ENCODE data around the gene E4F1.
A peak's percentile ranks its signal among the peaks of the same experiment; 100 is the strongest.

E4F1 gene

DNA sequence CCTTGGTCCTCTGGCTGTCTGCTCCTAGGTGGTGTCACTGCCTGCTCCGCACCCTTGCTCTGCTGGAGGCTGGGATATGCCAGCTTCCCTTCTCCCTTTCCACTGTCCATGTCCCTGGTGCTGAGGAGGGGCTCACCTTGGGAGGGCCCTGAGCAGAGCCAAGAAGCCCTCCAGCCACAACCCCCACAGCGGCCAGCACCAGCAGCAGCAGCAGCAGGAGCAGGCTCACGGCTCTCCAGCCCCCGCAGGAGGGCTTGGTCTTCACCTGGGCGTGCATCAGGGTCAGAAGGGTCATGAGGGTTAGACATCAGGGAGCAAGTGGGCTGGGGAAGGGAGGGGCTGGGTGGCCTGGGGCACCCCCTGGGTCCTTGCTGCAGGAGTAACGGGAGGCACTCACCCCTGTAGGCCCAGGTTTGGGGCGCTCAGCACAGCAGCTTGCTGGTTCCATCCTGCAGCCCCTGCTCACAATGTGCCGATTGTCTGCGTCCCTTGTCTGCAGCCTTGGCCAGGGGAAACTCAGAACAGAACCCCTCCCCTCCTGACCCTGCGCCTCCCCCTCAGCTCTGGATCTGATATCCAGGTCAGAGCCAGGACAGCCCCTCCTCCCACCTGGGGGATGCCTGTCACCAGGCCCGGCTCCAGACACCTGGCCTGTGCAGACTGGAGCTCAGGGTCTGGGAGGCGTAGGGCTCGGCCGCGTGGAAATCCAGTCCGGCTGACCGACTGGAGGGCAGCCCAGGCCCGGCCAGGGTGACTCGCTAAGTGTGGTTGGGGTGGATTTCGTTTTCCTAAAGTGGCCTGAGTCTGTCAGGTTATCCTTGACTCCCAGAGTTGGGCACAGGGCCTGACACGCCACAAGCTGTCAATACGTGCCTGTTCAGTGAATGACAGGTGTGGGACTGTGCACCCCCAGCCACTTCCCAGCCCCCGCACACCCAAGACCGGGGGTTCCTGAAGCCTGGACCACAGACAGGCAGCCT, 12.7 kb upstream of the E4F1 start, which contains the start of gene BRICD5:
Gene BRICD5 (minus strand): TSS at position 478 of the 980 bp plus-strand sequence. CDS start 30 bp downstream, at position 448.
- TF ChIP-seq, protein P1, sequence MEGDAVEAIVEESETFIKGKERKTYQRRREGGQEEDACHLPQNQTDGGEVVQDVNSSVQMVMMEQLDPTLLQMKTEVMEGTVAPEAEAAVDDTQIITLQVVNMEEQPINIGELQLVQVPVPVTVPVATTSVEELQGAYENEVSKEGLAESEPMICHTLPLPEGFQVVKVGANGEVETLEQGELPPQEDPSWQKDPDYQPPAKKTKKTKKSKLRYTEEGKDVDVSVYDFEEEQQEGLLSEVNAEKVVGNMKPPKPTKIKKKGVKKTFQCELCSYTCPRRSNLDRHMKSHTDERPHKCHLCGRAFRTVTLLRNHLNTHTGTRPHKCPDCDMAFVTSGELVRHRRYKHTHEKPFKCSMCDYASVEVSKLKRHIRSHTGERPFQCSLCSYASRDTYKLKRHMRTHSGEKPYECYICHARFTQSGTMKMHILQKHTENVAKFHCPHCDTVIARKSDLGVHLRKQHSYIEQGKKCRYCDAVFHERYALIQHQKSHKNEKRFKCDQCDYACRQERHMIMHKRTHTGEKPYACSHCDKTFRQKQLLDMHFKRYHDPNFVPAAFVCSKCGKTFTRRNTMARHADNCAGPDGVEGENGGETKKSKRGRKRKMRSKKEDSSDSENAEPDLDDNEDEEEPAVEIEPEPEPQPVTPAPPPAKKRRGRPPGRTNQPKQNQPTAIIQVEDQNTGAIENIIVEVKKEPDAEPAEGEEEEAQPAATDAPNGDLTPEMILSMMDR (IDR thresholded peaks at IDR 0.05; ENCODE audit: insufficient read depth, low read depth, low read length, missing control alignments), result no peak
- H3K4me3 ChIP-seq (ENCODE audit: low read depth, low read length), result no peak within 1 kb of the TSS
- DNase-seq (ENCODE audit: low read depth), result no peak

DNA sequence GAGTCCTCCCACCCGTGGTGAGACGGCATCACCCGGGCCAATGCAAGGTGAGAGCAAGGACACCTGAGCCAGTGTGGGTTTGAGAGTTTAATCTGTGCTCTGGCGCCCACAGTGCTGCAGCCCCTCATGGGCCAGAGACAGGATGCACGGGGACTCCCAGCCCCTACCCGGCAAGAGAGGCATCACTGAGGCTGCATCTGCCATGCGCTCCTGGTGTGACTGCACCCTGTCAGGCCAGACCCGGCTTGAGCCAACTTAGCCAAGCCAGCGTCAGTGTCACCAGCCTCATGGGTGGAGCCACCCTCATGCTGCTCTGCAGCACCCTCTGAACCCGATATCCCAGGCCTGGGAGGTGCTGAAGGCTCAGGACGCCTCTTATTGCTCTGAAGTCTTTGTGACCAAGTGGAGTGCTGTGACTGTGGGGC, 11.5 kb upstream of the E4F1 start:
- TF ChIP-seq, protein P1 (IDR thresholded peaks at IDR 0.05; ENCODE audit: insufficient read depth, low read depth, low read length, missing control alignments), result no peak
- H3K4me3 ChIP-seq (ENCODE audit: low read depth, low read length), result no peak overlapping the region
- no peak for DNase-seq (ENCODE audit: low read depth)

DNA sequence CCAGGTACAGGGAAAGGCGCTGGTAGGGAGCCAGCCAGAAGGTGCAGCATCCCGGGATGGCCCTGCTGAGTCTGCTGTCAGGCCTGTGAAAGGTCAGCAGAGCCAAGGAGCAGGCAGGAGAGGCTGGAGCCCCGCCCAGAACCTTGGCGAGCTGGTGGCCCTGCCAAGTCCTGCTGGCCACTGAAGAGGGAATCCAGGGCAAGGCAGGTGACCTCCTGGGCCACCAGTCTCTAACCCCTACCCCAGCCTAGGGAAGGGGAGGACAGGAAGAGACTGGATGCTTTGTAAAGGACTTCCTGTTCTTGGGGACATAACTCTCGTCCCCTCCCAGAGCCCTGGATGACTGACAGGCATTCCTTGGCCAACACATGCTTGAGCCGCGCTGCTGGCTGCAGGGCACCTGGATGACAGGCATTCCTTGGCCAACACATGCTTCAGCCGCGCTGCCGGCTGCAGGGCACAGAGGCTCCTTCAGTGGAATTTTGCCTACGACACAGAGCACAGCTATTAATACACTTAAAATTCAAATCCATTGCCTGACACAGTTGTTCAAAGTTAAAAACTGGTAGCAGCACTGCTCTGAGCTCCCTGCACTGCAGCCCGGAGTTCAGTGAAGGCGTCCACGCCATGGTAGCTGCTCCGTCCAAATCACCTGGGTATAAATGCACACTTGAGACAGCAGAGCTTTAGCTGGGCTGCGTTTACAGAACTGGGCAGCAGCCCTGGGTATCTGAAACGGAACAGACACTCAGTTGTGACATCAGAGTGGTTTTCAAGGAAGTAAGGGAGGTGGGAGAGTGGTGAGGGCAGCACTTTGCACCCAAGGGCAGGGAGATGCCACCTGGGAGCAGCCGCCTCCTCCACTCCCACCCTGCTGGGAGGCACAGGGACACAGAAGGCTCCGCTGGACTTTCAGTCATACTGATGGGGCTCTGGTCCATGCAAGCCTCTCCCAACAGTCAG, 10.7 kb upstream of the E4F1 start:
- H3K4me3 ChIP-seq (ENCODE audit: low read depth, low read length), result peak overlapping the region; percentile 49
- TF ChIP-seq, protein P1 (IDR thresholded peaks at IDR 0.05; ENCODE audit: insufficient read depth, low read depth, low read length, missing control alignments), result no peak
- no peak for DNase-seq (ENCODE audit: low read depth)

DNA sequence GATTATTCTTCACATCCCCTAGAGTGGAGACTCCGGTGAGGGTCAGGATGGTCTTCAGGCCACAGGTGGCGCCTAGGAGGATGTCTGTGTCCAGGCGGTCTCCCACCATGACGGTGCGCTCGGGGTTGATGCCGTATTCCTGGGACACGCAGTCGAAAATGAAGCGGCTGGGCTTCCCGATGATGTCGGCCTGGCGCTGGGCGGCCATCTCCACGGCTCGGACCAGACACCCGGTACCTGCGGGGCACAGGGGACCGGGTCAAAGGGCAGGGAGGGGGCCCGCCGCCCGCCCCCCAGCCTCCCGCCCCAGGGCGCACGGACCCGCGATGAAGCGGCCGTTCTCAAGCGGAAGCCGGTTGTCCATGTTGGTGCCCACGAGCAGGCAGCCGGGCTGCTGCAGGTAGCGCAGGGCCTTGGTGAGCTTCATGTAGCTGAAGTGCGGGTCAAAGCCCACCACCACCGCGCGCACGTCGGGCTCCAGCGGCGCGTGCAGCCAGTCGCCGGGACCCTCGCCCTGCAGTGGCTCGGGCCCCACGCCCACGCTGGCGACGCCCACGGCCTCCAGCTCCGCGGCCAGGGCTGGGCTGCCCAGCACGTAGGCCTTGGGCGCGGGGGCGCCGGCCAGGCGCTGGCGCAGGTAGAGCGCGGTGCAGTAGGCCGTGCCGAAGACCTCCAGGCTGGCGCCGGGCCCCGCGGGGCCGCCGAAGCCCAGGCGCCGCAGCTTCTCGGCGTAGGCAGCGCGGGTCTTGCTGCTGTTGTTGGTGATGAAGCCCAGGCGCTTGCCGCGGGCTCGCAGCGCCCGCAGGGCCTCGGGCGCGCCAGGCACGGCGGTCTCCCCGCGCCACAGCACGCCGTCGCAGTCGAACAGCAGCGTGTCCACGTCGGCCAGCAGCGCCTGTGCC, 9.3 kb upstream of the E4F1 start:
- TF ChIP-seq, protein P1 (IDR thresholded peaks at IDR 0.05; ENCODE audit: insufficient read depth, low read depth, low read length, missing control alignments), result no peak
- no peak for DNase-seq (ENCODE audit: low read depth)

DNA sequence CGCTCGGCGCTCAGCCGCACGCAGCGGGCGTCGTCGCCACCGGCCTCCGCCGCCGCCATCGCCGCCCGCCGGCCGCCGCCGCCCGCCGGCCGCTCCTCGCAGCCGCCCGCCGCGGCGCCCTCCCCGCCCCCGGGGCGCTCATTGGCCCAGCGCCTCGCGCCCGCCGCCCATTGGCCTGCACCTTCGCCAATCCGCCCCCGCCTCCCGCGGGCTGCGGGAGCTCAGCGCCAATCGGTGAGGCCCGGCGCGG, 8.7 kb upstream of the E4F1 start, which contains the start of gene PGP:
Gene PGP (minus strand): TSS at position 122 of the 250 bp plus-strand sequence. CDS start 63 bp downstream, at position 59.
- peak within 1 kb of the TSS; percentile 68 for H3K4me3 ChIP-seq (ENCODE audit: low read depth, low read length)
- DNase-seq (ENCODE audit: low read depth), result no peak
- TF ChIP-seq, protein P1 (IDR thresholded peaks at IDR 0.05; ENCODE audit: insufficient read depth, low read depth, low read length, missing control alignments), result no peak

More for the DNA sequence above, 9.3 kb upstream of the E4F1 start:
- H3K4me3 ChIP-seq (ENCODE audit: low read depth, low read length), result peak overlapping the region; percentile 49

DNA sequence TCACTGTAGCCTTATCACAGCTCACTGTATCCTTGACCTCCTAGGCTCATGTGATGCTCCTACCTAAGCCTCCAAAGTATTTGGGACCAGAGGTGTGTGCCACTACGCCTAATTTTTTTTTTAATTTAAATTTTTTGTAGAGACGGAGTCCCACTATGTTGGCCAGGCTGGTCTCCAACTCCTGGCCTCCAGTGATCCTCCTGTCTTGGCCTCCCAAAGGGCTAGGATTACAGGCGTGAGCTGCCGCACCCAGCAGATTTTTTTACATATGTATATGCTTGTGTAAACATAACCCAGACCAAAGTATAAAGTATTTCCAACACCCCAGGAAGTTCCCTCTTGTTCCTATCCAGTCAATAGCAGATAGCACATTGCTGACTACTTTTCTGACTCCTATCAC, 7.1 kb upstream of the E4F1 start:
- no peak for DNase-seq (ENCODE audit: low read depth)
- no peak overlapping the region for H3K4me3 ChIP-seq (ENCODE audit: low read depth, low read length)
- TF ChIP-seq, protein P1 (IDR thresholded peaks at IDR 0.05; ENCODE audit: insufficient read depth, low read depth, low read length, missing control alignments), result no peak
